Mesendoderm (in vitro differentiated cells): Measurements from ENCODE around the gene HSPB7.
"Not testable (repeated sequence)": the region's sequence is repeated elsewhere in the genome, so short reads cannot be mapped to it uniquely, and the experiment has no call there.

Experiments
- DNase-seq: peaks from one replicate; pipeline ENCODE4 v3.0.0; 2013
- H2AK5ac ChIP-seq: 2 replicates; pipeline ENCODE4 v1.6.1; 2013; ENCODE audit warnings: low read length, inconsistent platforms
- H2BK120ac ChIP-seq: 2 replicates; pipeline ENCODE4 v1.6.1; 2013; ENCODE audit warnings: low read depth, mild to moderate bottlenecking, low read length, moderate library complexity, mixed read lengths
- H2BK15ac ChIP-seq: replicated peaks from 2 replicates; pipeline ENCODE4 v1.6.1; 2013; ENCODE audit warnings: low read depth, mild to moderate bottlenecking, moderate library complexity
- H2BK5ac ChIP-seq: 2 replicates; pipeline ENCODE4 v1.6.1; 2013; ENCODE audit warnings: low read length, inconsistent platforms
- H3K18ac ChIP-seq: 2 replicates; pipeline ENCODE4 v1.6.1; 2013; ENCODE audit warnings: mild to moderate bottlenecking, low read length, mixed read lengths
- H3K23ac ChIP-seq: one replicate; pipeline ENCODE4 v1.6.1; 2013; ENCODE audit warnings: low read length
- H3K27ac ChIP-seq: 2 replicates; pipeline ENCODE4 v1.5.1; 2013; ENCODE audit warnings: low read depth, mild to moderate bottlenecking, inconsistent platforms, low read length, moderate library complexity
- H3K27me3 ChIP-seq: 2 replicates; pipeline ENCODE4 v1.6.1; 2013; ENCODE audit warnings: low read length, control low read depth, mild to moderate bottlenecking, inconsistent platforms; ENCODE audit not compliant: insufficient read depth, poor library complexity
- H3K36me3 ChIP-seq: 2 replicates; pipeline ENCODE4 v1.6.1; 2013; ENCODE audit warnings: low read length, inconsistent platforms; ENCODE audit not compliant: control insufficient read depth, insufficient read depth
- H3K4ac ChIP-seq: one replicate; pipeline ENCODE4 v1.6.1; 2013; ENCODE audit warnings: low read depth, mild to moderate bottlenecking, low read length, moderate library complexity
- H3K4me1 ChIP-seq: 2 replicates; pipeline ENCODE4 v1.6.1; 2013; ENCODE audit warnings: low read depth, low read length, inconsistent platforms; ENCODE audit not compliant: control insufficient read depth
- H3K4me2 ChIP-seq: 2 replicates; pipeline ENCODE4 v1.6.1; 2013; ENCODE audit warnings: low read length
- H3K4me3 ChIP-seq: 2 replicates; pipeline ENCODE4 v1.5.1; 2013; ENCODE audit warnings: mild to moderate bottlenecking, low read length
- H3K56ac ChIP-seq: one replicate; pipeline ENCODE4 v1.6.1; 2013; ENCODE audit warnings: low read length
- H3K79me1 ChIP-seq: 2 replicates; pipeline ENCODE4 v1.6.1; 2013; ENCODE audit warnings: low read length, inconsistent platforms
- H3K79me2 ChIP-seq: 2 replicates; pipeline ENCODE4 v1.6.1; 2013; ENCODE audit warnings: mild to moderate bottlenecking, low read length; ENCODE audit not compliant: control insufficient read depth, insufficient read depth
- H3K9ac ChIP-seq: 2 replicates; pipeline ENCODE4 v1.6.1; 2013; ENCODE audit warnings: low read length, inconsistent platforms
- H4K5ac ChIP-seq: one replicate; pipeline ENCODE4 v1.6.1; 2013; ENCODE audit warnings: low read length
- H4K8ac ChIP-seq: one replicate; pipeline ENCODE4 v1.6.1; 2013; ENCODE audit warnings: low read depth, mild to moderate bottlenecking, control low read depth, low read length, moderate library complexity
- WGBS: extraction: QIAGEN DNeasy Blood & Tissue Kit; methylation state at CpG from one replicate; pipeline ENCODE4 v1.1.7; 2013; ENCODE audit warnings: low lambda C conversion rate, missing lambda C conversion rate; ENCODE audit not compliant: insufficient coverage; ENCODE audit errors: extremely low coverage; 5-methylcytosine and 5-hydroxymethylcytosine counted together

HSPB7 gene

GRCh38 chr1:16053781-16054502 lies 36.1 kb upstream of the HSPB7 start:
- H4K8ac ChIP-seq = no peak overlapping the region
- H3K56ac ChIP-seq = no peak overlapping the region
- H3K9ac ChIP-seq = no peak overlapping the region
- H3K79me2 ChIP-seq = no peaks in the 10 kb centered on the region
- no peak overlapping the region for H3K23ac ChIP-seq
- H3K4me1 ChIP-seq = no peaks in the 10 kb centered on the region
- no peak overlapping the region for H2AK5ac ChIP-seq
- H2BK15ac ChIP-seq = no peak overlapping the region
- DNase-seq = no peak
- H3K36me3 ChIP-seq = no peaks in the 10 kb centered on the region
- H2BK5ac ChIP-seq = no peak overlapping the region
- no peaks in the 10 kb centered on the region for H3K27me3 ChIP-seq
- no peak overlapping the region for H3K18ac ChIP-seq
- H3K79me1 ChIP-seq = no peaks in the 10 kb centered on the region
- no peak overlapping the region for H3K27ac ChIP-seq
- H4K5ac ChIP-seq = no peak overlapping the region
- H3K4ac ChIP-seq = no peak overlapping the region
- H2BK120ac ChIP-seq = no peak overlapping the region
- no CpG with 5 or more reads among the region's 8 CpGs for WGBS
- H3K4me3 ChIP-seq = no peak overlapping the region
- H3K4me2 ChIP-seq = no peak overlapping the region

- not testable (repeated sequence) for H3K79me1 ChIP-seq, H3K4ac ChIP-seq, H3K79me2 ChIP-seq, H2AK5ac ChIP-seq, H3K9ac ChIP-seq, H3K23ac ChIP-seq, H3K4me1 ChIP-seq, H3K4me2 ChIP-seq, H3K27me3 ChIP-seq, DNase-seq, H2BK120ac ChIP-seq, H4K8ac ChIP-seq, H3K4me3 ChIP-seq, H3K36me3 ChIP-seq, H3K27ac ChIP-seq, H3K56ac ChIP-seq, H3K18ac ChIP-seq, H2BK5ac ChIP-seq, H4K5ac ChIP-seq, H2BK15ac ChIP-seq
- no CpG with 5 or more reads among the region's 12 CpGs for WGBS
Measured at GRCh38 chr1:16051949-16052348, 34.1 kb upstream of the HSPB7 start.

GRCh38 chr1:16051039-16051438 lies 33.2 kb upstream of the HSPB7 start:
- H3K79me2 ChIP-seq = no peaks in the 10 kb centered on the region
- no peaks in the 10 kb centered on the region for H3K4me1 ChIP-seq
- no peak overlapping the region for H3K56ac ChIP-seq
- H3K23ac ChIP-seq = no peak overlapping the region
- no peak overlapping the region for H4K5ac ChIP-seq
- H3K18ac ChIP-seq = no peak overlapping the region
- H2BK120ac ChIP-seq = no peak overlapping the region
- no peak overlapping the region for H2BK15ac ChIP-seq
- H3K4me3 ChIP-seq = no peak overlapping the region
- no peak for DNase-seq
- no peaks in the 10 kb centered on the region for H3K27me3 ChIP-seq
- H2BK5ac ChIP-seq = no peak overlapping the region
- H3K4ac ChIP-seq = no peak overlapping the region
- no peak overlapping the region for H3K4me2 ChIP-seq
- H3K27ac ChIP-seq = no peak overlapping the region
- H4K8ac ChIP-seq = no peak overlapping the region
- H3K79me1 ChIP-seq = no peaks in the 10 kb centered on the region
- no peak overlapping the region for H2AK5ac ChIP-seq
- no peaks in the 10 kb centered on the region for H3K36me3 ChIP-seq
- no peak overlapping the region for H3K9ac ChIP-seq
- no CpG with 5 or more reads among the region's 3 CpGs for WGBS

GRCh38 chr1:16050328-16050727 lies 32.5 kb upstream of the HSPB7 start:
- Histone ChIP-seq H3K27ac (no peak overlapping the region), H3K4ac (no peak overlapping the region), H3K4me3 (no peak overlapping the region), H3K36me3 (no peaks in the 10 kb centered on the region), H3K79me1 (no peaks in the 10 kb centered on the region), H4K5ac (no peak overlapping the region), H4K8ac (no peak overlapping the region), H3K56ac (no peak overlapping the region), H3K9ac (no peak overlapping the region), H3K23ac (no peak overlapping the region), H3K79me2 (no peaks in the 10 kb centered on the region), H2BK120ac (no peak overlapping the region), H3K18ac (no peak overlapping the region), H3K4me2 (no peak overlapping the region), H3K27me3 (no peaks in the 10 kb centered on the region), H2BK5ac (no peak overlapping the region), H3K4me1 (no peaks in the 10 kb centered on the region), H2AK5ac (no peak overlapping the region), H2BK15ac (no peak overlapping the region)
- DNase-seq = peak; percentile 41
- WGBS = no CpG with 5 or more reads among the region's 7 CpGs

- Histone ChIP-seq H4K5ac (no peak overlapping the region), H2AK5ac (no peak overlapping the region), H3K27me3 (no peaks in the 10 kb centered on the region), H2BK15ac (no peak overlapping the region), H4K8ac (no peak overlapping the region), H2BK5ac (no peak overlapping the region), H3K4me3 (peak overlapping the region; percentile 0), H3K4me2 (peak overlapping the region; percentile 75), H2BK120ac (no peak overlapping the region), H3K27ac (no peak overlapping the region), H3K4me1 (no peaks in the 10 kb centered on the region), H3K23ac (no peak overlapping the region), H3K79me1 (no peaks in the 10 kb centered on the region), H3K36me3 (no peaks in the 10 kb centered on the region), H3K4ac (no peak overlapping the region), H3K79me2 (no peaks in the 10 kb centered on the region), H3K56ac (peak overlapping the region; percentile 87), H3K9ac (peak overlapping the region; percentile 22), H3K18ac (peak overlapping the region; percentile 33)
- WGBS = no CpG with 5 or more reads among the region's 25 CpGs
- DNase-seq = peak; percentile 94
Measured at GRCh38 chr1:16048573-16049189, 30.8 kb upstream of the HSPB7 start.
